ENCODE results near the gene HYOU1. TPM values are rescaled to one million over a fixed set of nuclear protein-coding genes. Genes with fewer than 3 reads are reported as not detected.

HYOU1 gene
- 183 and 240 TPM in 2 replicates for total RNA-seq

DNA sequence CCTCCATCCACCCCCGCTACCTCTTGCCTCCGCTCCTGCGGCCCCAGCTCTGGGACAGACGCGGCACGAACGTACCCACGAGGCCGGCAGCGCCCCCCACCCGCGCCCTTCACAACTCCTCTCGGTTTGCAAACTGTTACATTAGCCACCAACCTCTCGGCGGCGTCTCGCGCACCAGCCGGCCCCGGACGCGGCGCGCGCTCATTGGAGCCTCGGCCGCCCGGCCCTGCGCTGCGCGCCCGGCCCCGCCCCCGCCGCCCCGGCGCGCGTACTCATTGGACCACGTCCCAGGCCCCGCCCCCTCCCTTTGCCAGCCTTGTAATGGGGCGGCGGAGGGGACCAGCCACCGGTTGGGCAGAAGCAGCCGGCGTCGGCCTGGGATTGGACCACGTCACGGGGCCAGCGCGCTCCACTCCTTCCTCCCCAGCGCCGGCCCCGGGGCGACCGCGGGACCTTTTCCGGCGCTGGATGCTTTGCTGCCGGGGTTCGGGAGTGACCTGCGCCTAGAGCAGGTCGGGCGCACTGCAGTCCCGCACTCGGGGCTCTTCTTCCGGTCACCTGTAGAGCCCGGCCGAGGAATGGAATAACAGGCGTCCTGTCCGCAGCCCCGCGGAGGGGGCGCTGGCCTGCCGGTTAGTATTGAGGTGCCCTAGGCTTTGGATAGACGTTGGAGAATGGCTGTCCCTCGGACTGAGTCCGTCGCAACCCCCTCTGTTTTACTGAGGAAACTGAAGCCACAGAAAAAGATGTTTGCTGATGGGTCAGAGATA, at the start of gene HYOU1:
HYOU1 (minus strand) TSS at position 206 of the 770 bp plus-strand sequence. CDS start 1,045 bp downstream, outside the sequence.

DNA sequence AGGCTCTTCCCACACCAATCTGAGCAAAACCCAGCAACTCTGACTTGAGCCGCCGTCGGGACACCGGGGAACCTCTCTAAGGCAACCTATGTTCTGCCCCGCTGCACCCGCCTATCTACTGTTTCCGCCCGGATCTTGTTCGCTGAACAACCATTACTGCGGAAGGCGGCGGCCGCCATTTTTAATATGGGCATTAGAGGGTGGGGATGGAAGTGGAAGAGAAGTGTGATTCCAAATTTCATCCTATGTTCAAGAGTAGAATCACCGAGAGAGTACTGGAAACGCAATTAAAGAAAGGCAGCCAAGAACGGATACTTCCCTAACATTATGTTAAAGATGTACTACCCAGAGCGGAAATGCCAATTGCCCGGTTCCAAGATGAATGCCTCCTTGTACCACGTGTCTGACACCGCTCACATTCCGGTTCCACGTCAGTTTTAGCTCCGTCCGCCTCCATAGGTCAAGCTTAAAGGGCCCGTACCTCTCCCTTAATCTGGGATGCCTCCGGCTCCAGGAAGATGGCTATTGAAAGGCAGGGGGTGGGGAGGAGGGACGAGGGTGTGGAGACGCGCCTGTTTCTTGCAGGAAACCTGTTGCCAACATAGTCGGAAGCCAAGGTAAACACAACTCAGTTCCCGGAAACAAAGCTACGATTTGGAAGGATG, 44.9 kb upstream of the HYOU1 start, which contains the start of gene DPAGT1:
DPAGT1 (minus strand) TSS at position 95 of the 665 bp plus-strand sequence. CDS start 198 bp downstream, outside the sequence.

DNA sequence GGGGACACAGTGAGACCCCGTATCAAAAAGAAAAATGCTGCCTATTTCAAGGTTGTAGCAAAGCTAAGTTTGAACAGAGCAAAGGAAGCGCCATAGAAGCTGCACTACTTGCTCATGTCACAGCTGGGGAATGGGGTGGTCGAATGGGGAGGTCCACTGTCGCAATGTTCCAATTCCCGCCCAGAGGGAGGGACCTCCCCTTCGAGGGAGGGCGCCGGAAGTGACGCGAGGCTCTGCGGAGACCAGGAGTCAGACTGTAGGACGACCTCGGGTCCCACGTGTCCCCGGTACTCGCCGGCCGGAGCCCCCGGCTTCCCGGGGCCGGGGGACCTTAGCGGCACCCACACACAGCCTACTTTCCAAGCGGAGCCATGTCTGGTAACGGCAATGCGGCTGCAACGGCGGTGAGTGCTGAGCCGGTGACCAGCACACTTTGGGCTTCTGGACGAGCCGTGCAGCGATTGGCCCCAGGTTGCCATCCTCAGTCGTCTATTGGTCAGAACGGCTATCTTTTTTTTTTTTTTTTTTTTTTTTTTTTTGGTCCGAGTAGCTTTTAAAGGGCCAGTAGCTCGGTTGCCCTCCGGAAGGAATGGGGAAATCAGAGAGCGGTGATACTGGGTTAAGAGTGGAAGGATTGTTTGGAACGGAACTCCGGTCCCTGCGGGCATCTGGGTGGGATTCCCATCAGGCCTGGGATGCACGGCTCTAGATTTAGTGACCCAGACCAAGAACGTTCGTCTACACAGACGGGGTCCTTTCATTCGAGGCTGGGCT, 27.8 kb upstream of the HYOU1 start, which contains the start of gene HMBS:
HMBS (plus strand) TSS at position 219 of the 774 bp plus-strand sequence; CDS start at position 372, 153 bp downstream.

GRCh38 chr11:119067371-119068222, 10.6 kb upstream of the HYOU1 start, which contains the start of gene VPS11:
TSS of gene VPS11 (plus strand) at chr11:119067818. CDS start at chr11:119067824, 6 bp downstream.

DNA sequence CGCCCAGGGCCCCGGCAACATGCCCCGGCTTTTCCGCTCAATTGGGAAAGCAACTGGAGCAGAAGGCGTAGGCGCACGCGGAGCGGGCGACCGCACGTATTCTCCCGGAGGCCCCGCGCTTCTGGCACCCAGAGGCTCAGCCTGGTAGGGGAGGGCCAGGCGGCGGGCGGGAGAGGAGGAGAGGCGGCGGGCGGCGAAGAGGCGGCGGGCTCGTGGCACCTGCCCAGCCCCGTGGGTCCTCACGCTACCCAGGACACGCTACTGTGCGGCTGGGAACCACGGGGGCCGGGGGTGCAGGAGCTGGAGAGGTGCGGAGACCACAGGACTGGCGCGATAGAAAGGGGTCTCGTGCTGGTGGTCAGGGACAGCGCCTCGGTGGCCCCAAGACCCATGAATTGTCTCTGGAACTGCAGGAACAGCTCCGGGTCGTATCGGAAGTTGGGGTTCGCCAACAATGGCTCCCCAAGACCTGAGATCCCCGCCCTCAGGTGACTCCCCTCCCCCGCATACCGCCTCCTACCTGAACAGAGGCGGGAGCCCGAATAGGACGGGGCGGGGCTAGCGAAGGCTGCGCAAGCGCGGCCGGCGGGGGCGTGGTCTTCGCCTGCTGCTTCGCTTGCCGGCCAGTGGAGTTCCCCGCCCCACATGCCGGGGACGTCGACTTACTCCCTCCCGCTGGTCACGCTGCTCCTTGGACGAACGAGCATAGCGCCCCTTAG, 26.5 kb downstream of the HYOU1 start, which contains the start of gene SLC37A4:
SLC37A4 (minus strand) TSS at position 549 of the 719 bp plus-strand sequence.

DNA sequence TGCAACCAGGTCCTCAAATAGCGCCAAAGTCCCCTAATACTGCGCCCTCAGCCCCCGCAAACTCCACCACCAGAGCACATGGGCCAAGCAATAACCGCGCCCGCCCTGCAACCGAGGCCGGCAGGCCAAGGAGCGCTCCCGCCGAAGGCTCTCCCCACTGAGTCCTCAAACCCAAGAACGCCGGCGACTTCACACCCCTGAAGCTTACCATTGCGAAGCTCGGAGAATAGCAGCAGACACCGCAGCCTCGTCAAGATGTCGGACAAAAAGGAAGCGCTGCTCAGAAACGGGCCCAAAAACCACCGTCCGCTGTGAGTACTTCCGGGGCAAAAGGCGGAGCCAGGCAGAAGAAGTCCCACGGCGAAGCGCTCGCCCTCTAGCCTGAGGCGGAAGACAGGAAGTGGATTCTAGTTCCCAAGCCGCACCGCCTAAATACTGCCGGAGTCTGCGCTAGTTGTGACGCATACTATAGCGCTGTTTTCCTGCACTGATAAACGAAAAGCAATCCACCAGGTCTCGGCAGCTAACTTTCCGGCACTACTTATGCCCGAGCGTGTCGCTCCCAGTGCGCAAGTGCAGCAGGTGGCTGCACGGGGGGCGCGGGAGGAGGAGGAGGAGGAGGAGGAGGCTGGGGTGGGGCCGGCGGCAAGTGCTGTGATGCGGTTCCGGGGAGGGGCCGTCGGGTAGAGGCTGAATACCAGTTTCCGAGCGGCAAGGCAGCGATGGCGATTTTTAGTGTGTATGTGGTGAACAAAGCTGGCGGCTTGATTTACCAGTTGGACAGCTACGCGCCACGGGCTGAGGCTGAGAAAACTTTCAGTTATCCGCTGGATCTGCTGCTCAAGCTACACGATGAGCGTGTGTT, 38.7 kb downstream of the HYOU1 start, which contains the start of the genes RPS25 and TRAPPC4:
RPS25 (minus strand) TSS at position 270 of the 865 bp plus-strand sequence; CDS start at position 211, 59 bp downstream.
TRAPPC4 (plus strand) TSS at position 693 of the 865 bp plus-strand sequence; CDS start at position 723, 30 bp downstream.

DNA sequence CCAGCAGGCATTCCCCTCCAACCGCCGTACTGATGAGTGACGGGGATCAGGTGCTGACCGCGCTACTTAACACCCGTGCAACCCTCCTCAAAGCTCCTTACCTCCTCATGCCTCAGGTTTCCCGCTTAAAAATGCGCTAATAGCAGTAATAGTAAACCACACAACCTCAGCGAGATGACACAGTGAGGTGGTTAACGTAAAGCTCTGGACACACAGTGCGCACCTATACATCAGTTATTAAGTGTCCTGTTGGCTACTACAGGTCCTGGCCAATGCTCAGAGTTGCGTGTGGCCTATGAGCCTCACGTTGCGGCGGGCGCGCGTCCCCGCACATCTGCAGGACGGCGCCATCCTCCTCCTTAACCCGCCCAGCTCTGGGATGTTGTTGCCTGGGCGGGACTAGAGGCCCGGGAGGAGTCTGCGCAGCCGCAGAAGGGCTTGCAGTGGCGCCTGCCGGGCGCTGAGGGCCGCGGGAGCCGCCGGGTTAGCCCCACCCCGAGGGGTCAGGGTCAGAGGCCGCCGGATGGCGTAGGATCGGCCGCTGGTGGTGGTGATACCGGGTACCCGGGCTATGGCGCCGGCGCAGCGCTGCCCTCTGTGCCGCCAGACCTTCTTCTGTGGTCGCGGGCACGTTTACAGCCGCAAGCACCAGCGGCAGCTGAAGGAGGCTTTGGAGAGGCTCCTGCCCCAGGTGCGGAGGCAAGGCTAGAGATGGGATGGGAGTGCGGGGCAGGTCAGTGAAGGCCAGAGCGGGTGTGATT, 59.2 kb downstream of the HYOU1 start, which contains the start of gene CENATAC:
CENATAC (plus strand) TSS at position 512 of the 761 bp plus-strand sequence; CDS start at position 572, 60 bp downstream.

Other genes starting within 250 kb of the HYOU1 start
- gene CXCR5, start 173.3 kb downstream of the HYOU1 start, total RNA-seq: not detected in 2 replicates
- 13.0 and 19.2 TPM in 2 replicates for gene BCL9L, start 131.3 kb downstream of the HYOU1 start, total RNA-seq
- gene UPK2, start 100.9 kb downstream of the HYOU1 start, total RNA-seq: not detected in 2 replicates
- not detected in 2 replicates for gene FOXR1, start 85.4 kb downstream of the HYOU1 start, total RNA-seq
- 15.7 and 16.1 TPM in 2 replicates for gene CENATAC, start 59.1 kb downstream of the HYOU1 start, total RNA-seq
- 1,474 and 2,284 TPM in 2 replicates for gene RPS25, start 38.9 kb downstream of the HYOU1 start, total RNA-seq
- 93.9 and 127 TPM in 2 replicates for gene TRAPPC4, start 38.4 kb downstream of the HYOU1 start, total RNA-seq
- gene SLC37A4, start 26.3 kb downstream of the HYOU1 start, total RNA-seq: 10.9 and 11.0 TPM in 2 replicates
- 17.4 and 26.8 TPM in 2 replicates for gene VPS11, start 10.6 kb upstream of the HYOU1 start, total RNA-seq
- gene HMBS, start 27.7 kb upstream of the HYOU1 start, total RNA-seq: 5.9 and 25.1 TPM in 2 replicates
- gene DPAGT1, start 44.6 kb upstream of the HYOU1 start, total RNA-seq: 16.5 and 20.3 TPM in 2 replicates
- 5.2 and 5.9 TPM in 2 replicates for gene C2CD2L, start 50.1 kb upstream of the HYOU1 start, total RNA-seq
- gene HINFP, start 64.4 kb upstream of the HYOU1 start, total RNA-seq: 10.2 and 15.8 TPM in 2 replicates
- 0.19 and 0.28 TPM in 2 replicates for gene ABCG4, start 91.8 kb upstream of the HYOU1 start, total RNA-seq
- gene NLRX1, start 111.5 kb upstream of the HYOU1 start, total RNA-seq: 8.4 and 25.4 TPM in 2 replicates
- 0.19 TPM in 1 of 2 replicates, not detected in the other for gene NHERF4, start 128.3 kb upstream of the HYOU1 start, total RNA-seq
- 5.6 and 7.1 TPM in 2 replicates for gene CBL, start 149.1 kb upstream of the HYOU1 start, total RNA-seq